Measurements from ENCODE around the gene KCNJ10.
A peak's percentile ranks its signal among the peaks of the same experiment; 100 is the strongest.

KCNJ10 gene

GRCh38 chr1:160103658-160104408 lies 33.9 kb upstream of the KCNJ10 start:
- no peak overlapping the region for H3K27ac Mint-ChIP-seq

GRCh38 chr1:160101717-160102522 lies 32.0 kb upstream of the KCNJ10 start:
- Mint-ChIP-seq H3K9me3 (no peaks in the 10 kb centered on the region), H3K4me3 (peak overlapping the region in 1 of 2 donors; percentile 80), H3K27ac (peak overlapping the region in 1 of 2 donors; percentile 6), H3K27me3 (no peaks in the 10 kb centered on the region), H3K4me1 (peaks cover 57% of the 10 kb centered on the region)
- DNase-seq: no peak
- no peak for ATAC-seq

More at GRCh38 chr1:160103658-160104408, 33.9 kb upstream of the KCNJ10 start:
- ATAC-seq (no peak), DNase-seq (no peak)
- Mint-ChIP-seq H3K27me3 (no peaks in the 10 kb centered on the region), H3K4me3 (no peak overlapping the region), H3K9me3 (peaks cover 0 to 4% of the 10 kb centered on the region in 2 donors), H3K4me1 (peaks cover 51% of the 10 kb centered on the region)

- Mint-ChIP-seq H3K27me3 (no peaks in the 10 kb centered on the region), H3K4me3 (peak overlapping the region; percentile 73 to 80), H3K9me3 (no peaks in the 10 kb centered on the region), H3K4me1 (peaks cover 64% of the 10 kb centered on the region), H3K27ac (peak overlapping the region; percentile 85 to 95)
- DNase-seq: peak; percentile 76 to 79
- peak; percentile 57 for ATAC-seq
Measured at GRCh38 chr1:160101037-160101716, 31.2 kb upstream of the KCNJ10 start.

GRCh38 chr1:160099716-160100375 lies 29.9 kb upstream of the KCNJ10 start:
- Mint-ChIP-seq H3K9me3 (no peaks in the 10 kb centered on the region), H3K4me3 (no peak overlapping the region), H3K27me3 (no peaks in the 10 kb centered on the region), H3K27ac (peak overlapping the region; percentile 10 to 79), H3K4me1 (peaks cover 75% of the 10 kb centered on the region)
- ATAC-seq (no peak), DNase-seq (no peak)

GRCh38 chr1:160098852-160099561 lies 29.0 kb upstream of the KCNJ10 start:
- H3K4me3 Mint-ChIP-seq: peak overlapping the region; percentile 79 to 87
- DNase-seq (peak; percentile 93 to 94), ATAC-seq (peak; percentile 81)
- H3K27me3 Mint-ChIP-seq: no peaks in the 10 kb centered on the region
- H3K9me3 Mint-ChIP-seq: no peaks in the 10 kb centered on the region
- H3K27ac Mint-ChIP-seq: peak overlapping the region; percentile 79 to 94
- peaks cover 84% of the 10 kb centered on the region for H3K4me1 Mint-ChIP-seq

GRCh38 chr1:160097911-160098851 lies 28.2 kb upstream of the KCNJ10 start, which contains the start of gene IGSF8:
Gene IGSF8 (minus strand): TSS chr1:160098619. CDS start chr1:160098472, 147 bp downstream.
- ATAC-seq: peak; percentile 66
- H3K4me1 Mint-ChIP-seq: peaks cover 88% of the 10 kb centered on the region
- peak; percentile 89 to 91 for DNase-seq
- no peaks in the 10 kb centered on the region for H3K9me3 Mint-ChIP-seq
- no peaks in the 10 kb centered on the region for H3K27me3 Mint-ChIP-seq
- peak within 1 kb of the TSS; percentile 91 to 95 for H3K27ac Mint-ChIP-seq
- H3K4me3 Mint-ChIP-seq: peak within 1 kb of the TSS; percentile 92 to 94

GRCh38 chr1:160097151-160097910 lies 27.4 kb upstream of the KCNJ10 start:
- no peaks in the 10 kb centered on the region for H3K27me3 Mint-ChIP-seq
- H3K4me1 Mint-ChIP-seq: peaks cover 87% of the 10 kb centered on the region
- peak overlapping the region; percentile 91 to 95 for H3K27ac Mint-ChIP-seq
- ATAC-seq: peak; percentile 19
- peak overlapping the region; percentile 92 to 94 for H3K4me3 Mint-ChIP-seq
- DNase-seq: peak in 1 of 2 donors; percentile 52
- no peaks in the 10 kb centered on the region for H3K9me3 Mint-ChIP-seq

- no peak for ATAC-seq
- no peaks in the 10 kb centered on the region for H3K9me3 Mint-ChIP-seq
- peaks cover 81% of the 10 kb centered on the region for H3K4me1 Mint-ChIP-seq
- no peaks in the 10 kb centered on the region for H3K27me3 Mint-ChIP-seq
- H3K4me3 Mint-ChIP-seq: peak overlapping the region; percentile 38 to 94
- H3K27ac Mint-ChIP-seq: peak overlapping the region; percentile 80 to 95
- no peak for DNase-seq
Measured at GRCh38 chr1:160096274-160097116, 26.5 kb upstream of the KCNJ10 start.

GRCh38 chr1:160095382-160096105 lies 25.6 kb upstream of the KCNJ10 start:
- Mint-ChIP-seq H3K27me3 (no peaks in the 10 kb centered on the region), H3K9me3 (no peaks in the 10 kb centered on the region), H3K4me1 (peaks cover 72% of the 10 kb centered on the region), H3K4me3 (peak overlapping the region in 1 of 2 donors; percentile 21), H3K27ac (no peak overlapping the region)
- no peak for ATAC-seq
- DNase-seq: no peak

- H3K9me3 Mint-ChIP-seq: no peaks in the 10 kb centered on the region
- ATAC-seq (no peak), DNase-seq (no peak)
- H3K27me3 Mint-ChIP-seq: no peaks in the 10 kb centered on the region
- peak overlapping the region in 1 of 2 donors; percentile 63 for H3K27ac Mint-ChIP-seq
- H3K4me1 Mint-ChIP-seq: peaks cover 64% of the 10 kb centered on the region
- H3K4me3 Mint-ChIP-seq: no peak overlapping the region
Measured at GRCh38 chr1:160094806-160095205, 24.8 kb upstream of the KCNJ10 start.

GRCh38 chr1:160094291-160094625 lies 24.3 kb upstream of the KCNJ10 start:
- Mint-ChIP-seq H3K27me3 (no peaks in the 10 kb centered on the region), H3K4me3 (no peak overlapping the region), H3K27ac (peak overlapping the region in 1 of 2 donors; percentile 63), H3K4me1 (peaks cover 59% of the 10 kb centered on the region), H3K9me3 (no peaks in the 10 kb centered on the region)
- DNase-seq (no peak), ATAC-seq (no peak)
